Suprapubic skin (tissue), 4 donors: ENCODE measurements around the gene DTL. TPM values are rescaled to one million over a fixed set of nuclear protein-coding genes. Genes with fewer than 3 reads are reported as not detected.
"Not testable (repeated sequence)": the region's sequence is repeated elsewhere in the genome, so short reads cannot be mapped to it uniquely, and the experiment has no call there.

Experiments
- DNase-seq, 2 donors: peaks; one replicate each; pipeline ENCODE4 v3.0.0-alpha.2; 2019; ENCODE audit warnings: low spot score in 2 of 2
- H3K27ac ChIP-seq: fragments of 200-600 bp; sonication (generic); one replicate; pipeline ENCODE4 v1.5.1; 2019
- H3K27me3 ChIP-seq: fragments of 200-600 bp; sonication (generic); one replicate; pipeline ENCODE4 v1.5.1; 2019
- H3K36me3 ChIP-seq: fragments of 200-600 bp; sonication (generic); one replicate; pipeline ENCODE4 v1.5.1; 2019
- H3K4me1 ChIP-seq: fragments of 200-600 bp; sonication (generic); one replicate; pipeline ENCODE4 v1.5.1; 2019
- H3K4me3 ChIP-seq: fragments of 200-600 bp; sonication (generic); one replicate; pipeline ENCODE4 v1.5.1; 2019; ENCODE audit warnings: mild to moderate bottlenecking
- H3K9me3 ChIP-seq: fragments of 200-600 bp; sonication (generic); one replicate; pipeline ENCODE4 v1.5.1; 2019
- EP300 ChIP-seq: sonication (generic); formaldehyde crosslinking; IDR thresholded peaks from one replicate; pipeline ENCODE4 v1.6.1; 2017; ENCODE audit warnings: antibody characterized with exemption
- POLR2A ChIP-seq, 2 donors: fragments of 450-650 bp; IDR thresholded peaks; one replicate each; pipeline ENCODE4 v1.6.1; 2017; ENCODE audit warnings: antibody characterized with exemption in 2 of 2, mild to moderate bottlenecking in 2 of 2, moderate library complexity in 2 of 2
- POLR2AphosphoS5 ChIP-seq, 3 donors: sonication (generic); formaldehyde crosslinking; IDR thresholded peaks; one replicate each; pipeline ENCODE4 v1.6.1; 2017; ENCODE audit warnings: antibody characterized with exemption in 3 of 3
- WGBS: methylation state at CpG from one replicate; pipeline ENCODE4 v1.1.5; 2018; 5-methylcytosine and 5-hydroxymethylcytosine counted together
- total RNA-seq, 4 donors: library from RNA; depleted of rRNA; stranded (reverse); fragments of >200 nt; gene quantifications; one replicate each; pipeline ENCODE4 v1.1.0, GENCODE V29; 2016
- TF ChIP-seq, protein P1 (sequence below), 2 donors: fragments of 200-600 bp in 1 of 2; fragments of 450-650 bp in 1 of 2; sonication (generic) in 1 of 2; IDR thresholded peaks; one replicate each; pipeline ENCODE4 v1.5.1; 2016 to 2019; ENCODE audit warnings: antibody characterized with exemption in 2 of 2, mild to moderate bottlenecking in 1 of 2, moderate library complexity in 1 of 2

Gene DTL
- total RNA-seq, 4 donors from 2014 or later = 0.89 to 7.1 (median 4.4) TPM

DNA sequence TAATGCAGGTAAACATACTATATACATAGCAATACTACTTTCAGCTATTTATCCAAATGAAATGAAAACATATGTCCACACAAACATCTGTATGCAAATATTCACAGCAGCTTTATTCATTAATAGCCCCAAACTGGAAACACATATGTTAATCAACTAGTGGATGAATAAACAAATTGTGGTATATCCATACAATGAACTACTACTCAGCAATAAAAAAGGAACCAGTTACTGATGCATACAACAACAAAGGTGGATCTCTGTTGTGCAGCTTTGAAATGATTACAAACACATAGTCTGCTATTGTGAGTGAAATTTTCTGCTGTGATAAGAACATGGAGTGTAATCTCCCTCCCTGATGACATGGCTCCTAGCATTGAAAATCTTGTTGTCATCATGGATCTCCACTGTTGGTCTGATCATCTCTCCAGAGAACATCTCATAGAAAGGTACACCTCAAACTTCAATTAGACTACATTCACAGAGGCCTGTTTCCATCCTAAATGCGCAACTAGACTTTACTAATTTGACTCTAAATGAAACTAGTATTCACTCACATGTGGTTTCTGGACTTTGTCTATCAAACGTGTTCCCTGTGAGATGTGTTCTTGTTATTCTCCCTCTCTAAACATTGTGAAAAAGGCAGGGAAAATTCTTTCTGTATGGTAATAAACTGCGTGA, 10.9 kb upstream of the DTL start:
- H3K27ac ChIP-seq = no peak overlapping the region
- H3K4me1 ChIP-seq = peaks cover 8% of the 10 kb centered on the region
- no peaks in the 10 kb centered on the region for H3K36me3 ChIP-seq
- DNase-seq = no peak
- H3K4me3 ChIP-seq = no peak overlapping the region
- no peaks in the 10 kb centered on the region for H3K27me3 ChIP-seq
- TF ChIP-seq EP300 (no peak), POLR2AphosphoS5 (IDR thresholded peaks at IDR 0.05) (no peak), POLR2A (IDR thresholded peaks at IDR 0.05) (no peak)
- TF ChIP-seq, protein P1, sequence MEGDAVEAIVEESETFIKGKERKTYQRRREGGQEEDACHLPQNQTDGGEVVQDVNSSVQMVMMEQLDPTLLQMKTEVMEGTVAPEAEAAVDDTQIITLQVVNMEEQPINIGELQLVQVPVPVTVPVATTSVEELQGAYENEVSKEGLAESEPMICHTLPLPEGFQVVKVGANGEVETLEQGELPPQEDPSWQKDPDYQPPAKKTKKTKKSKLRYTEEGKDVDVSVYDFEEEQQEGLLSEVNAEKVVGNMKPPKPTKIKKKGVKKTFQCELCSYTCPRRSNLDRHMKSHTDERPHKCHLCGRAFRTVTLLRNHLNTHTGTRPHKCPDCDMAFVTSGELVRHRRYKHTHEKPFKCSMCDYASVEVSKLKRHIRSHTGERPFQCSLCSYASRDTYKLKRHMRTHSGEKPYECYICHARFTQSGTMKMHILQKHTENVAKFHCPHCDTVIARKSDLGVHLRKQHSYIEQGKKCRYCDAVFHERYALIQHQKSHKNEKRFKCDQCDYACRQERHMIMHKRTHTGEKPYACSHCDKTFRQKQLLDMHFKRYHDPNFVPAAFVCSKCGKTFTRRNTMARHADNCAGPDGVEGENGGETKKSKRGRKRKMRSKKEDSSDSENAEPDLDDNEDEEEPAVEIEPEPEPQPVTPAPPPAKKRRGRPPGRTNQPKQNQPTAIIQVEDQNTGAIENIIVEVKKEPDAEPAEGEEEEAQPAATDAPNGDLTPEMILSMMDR (IDR thresholded peaks at IDR 0.05) = no peak
- no peaks in the 10 kb centered on the region for H3K9me3 ChIP-seq
- 95% methylated on average over 3 of the region's 3 CpGs for WGBS

DNA sequence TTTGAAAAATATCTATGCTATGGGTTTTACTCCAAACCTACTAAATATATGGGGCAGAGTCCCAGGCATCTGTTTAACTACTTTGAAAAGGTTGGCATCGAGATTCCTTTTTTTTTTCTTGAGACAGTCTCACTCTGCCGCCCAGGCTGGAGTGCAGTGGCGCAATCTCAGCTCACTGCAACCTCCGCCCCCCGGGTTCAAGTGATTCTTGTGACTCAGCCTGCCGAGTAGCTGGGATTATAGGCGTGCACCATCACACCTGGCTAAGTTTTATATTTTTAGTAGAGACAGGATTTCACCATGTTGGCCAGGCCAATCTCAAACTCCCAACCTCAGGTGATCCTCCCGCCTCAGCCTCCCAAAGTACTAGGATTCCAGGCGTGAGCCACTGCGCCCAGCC, 7.8 kb upstream of the DTL start:
- not testable (repeated sequence) for H3K4me3 ChIP-seq, DNase-seq, H3K27ac ChIP-seq, H3K9me3 ChIP-seq, H3K36me3 ChIP-seq, H3K27me3 ChIP-seq
- WGBS = 76% methylated on average over 10 of the region's 10 CpGs
- peaks cover 20% of the 10 kb centered on the region for H3K4me1 ChIP-seq

DNA sequence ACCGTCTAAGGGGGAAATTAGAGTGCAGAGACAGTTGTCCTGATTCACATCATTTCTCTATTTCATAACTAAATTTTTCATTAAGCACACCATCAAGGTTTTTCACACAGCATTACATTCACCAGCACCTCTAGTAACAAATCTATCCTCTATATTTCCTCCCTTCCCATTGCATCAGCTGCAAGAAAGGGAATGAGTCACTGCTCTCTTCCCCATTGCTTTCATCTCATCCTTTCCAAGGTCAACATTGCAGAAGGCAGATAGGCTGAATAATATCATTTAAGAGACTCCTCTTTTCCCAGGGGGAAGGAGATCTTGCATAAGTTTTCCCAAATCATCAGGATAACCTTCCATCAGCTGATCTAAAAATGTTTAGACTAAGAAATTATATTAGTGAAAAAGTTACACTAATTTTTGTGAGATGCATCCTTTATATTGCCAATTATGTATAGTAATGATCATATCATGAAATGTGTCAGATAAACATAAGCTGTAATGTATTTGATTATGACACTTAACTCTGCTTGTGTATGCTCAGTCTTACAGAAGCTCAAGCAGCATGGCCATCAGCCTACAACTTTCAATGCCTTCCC, 4.5 kb upstream of the DTL start:
- H3K4me3 ChIP-seq = no peak overlapping the region
- TF ChIP-seq, protein P1 (IDR thresholded peaks at IDR 0.05) = no peak
- no peak for TF ChIP-seq EP300
- H3K4me1 ChIP-seq = peaks cover 39% of the 10 kb centered on the region
- H3K36me3 ChIP-seq = no peaks in the 10 kb centered on the region
- H3K27ac ChIP-seq = no peak overlapping the region
- H3K27me3 ChIP-seq = no peaks in the 10 kb centered on the region
- WGBS = 88% methylated on average over 1 of the region's 1 CpG
- no peak for DNase-seq
- no peaks in the 10 kb centered on the region for H3K9me3 ChIP-seq

DNA sequence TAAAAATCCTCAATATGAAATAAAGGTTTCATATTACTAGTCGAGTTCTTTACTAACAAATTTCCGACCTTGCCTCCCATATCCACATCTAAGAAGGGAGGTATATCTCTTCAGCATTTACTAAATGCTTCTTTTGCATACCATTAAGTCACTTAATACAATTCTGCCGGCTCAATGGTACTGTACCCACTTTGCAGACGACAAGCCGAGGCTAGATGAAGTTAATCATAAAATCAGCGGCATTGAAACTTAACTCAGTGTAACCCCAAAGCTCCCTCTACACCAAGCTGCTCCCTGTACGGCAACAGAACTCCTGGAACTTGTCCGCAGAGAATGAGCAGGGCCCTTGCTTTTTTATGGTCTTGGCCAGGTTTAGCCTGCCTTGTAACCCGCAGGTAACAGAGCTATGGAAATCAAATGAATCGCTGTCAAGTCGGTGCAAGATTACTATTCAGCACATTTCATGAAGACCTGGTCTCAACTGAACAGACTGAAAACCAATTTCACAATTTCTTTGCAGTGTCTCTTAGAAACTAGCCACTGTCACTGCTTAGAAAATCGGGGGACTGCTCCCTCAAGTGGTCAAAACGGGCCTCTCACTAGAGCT, 929 bp upstream of the DTL start:
- Histone ChIP-seq H3K4me1 (peaks cover 43% of the 10 kb centered on the region), H3K36me3 (no peaks in the 10 kb centered on the region), H3K27me3 (no peaks in the 10 kb centered on the region), H3K27ac (peak overlapping the region; percentile 85), H3K9me3 (no peaks in the 10 kb centered on the region), H3K4me3 (peak overlapping the region; percentile 70)
- TF ChIP-seq EP300 (no peak), POLR2A (IDR thresholded peaks at IDR 0.05) (no peak), POLR2AphosphoS5 (IDR thresholded peaks at IDR 0.05) (no peak)
- TF ChIP-seq, protein P1 (IDR thresholded peaks at IDR 0.05) = no peak
- WGBS = under 1% methylated on average over 13 of the region's 13 CpGs
- DNase-seq = no peak

DNA sequence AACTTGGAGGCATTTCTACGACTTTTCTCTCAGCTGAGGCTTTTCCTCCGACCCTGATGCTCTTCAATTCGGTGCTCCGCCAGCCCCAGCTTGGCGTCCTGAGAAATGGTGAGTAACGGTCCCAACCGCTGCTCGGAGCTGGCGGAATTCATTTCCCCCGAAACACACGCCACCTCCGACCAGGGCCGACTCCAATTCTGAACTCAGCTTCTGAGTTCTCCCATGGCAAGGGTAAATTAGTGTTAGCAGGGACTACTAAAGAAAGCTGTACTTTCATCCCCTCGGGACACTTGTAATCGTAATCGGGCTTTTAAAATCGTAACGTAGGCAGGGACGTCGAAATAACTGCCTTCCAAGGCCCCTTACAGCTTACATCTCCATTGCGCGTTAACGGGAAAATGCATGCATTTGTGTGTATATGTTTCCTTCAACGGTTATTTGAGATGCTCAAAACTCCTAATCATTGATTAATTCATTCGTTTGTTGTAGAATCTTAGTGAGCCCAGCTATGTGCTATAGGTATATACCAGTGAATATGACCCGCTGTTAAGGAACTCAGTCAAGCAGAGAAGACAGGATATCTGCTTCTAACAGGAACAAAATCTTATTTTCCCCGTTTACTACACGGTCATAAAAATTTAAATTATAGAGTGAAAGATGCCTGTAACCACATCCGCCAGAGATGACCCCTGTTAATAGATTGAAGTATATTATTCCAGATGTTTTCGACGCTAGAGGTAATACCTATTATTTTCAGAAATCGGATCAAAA, 472 bp downstream of the DTL start:
- DNase-seq = no peak
- Histone ChIP-seq H3K4me1 (peaks cover 39% of the 10 kb centered on the region), H3K9me3 (no peaks in the 10 kb centered on the region), H3K27ac (peak overlapping the region; percentile 85), H3K27me3 (no peaks in the 10 kb centered on the region), H3K4me3 (peak overlapping the region; percentile 70), H3K36me3 (no peaks in the 10 kb centered on the region)
- TF ChIP-seq POLR2A (IDR thresholded peaks at IDR 0.05) (no peak), POLR2AphosphoS5 (IDR thresholded peaks at IDR 0.05) (no peak), EP300 (no peak)
- TF ChIP-seq, protein P1 (IDR thresholded peaks at IDR 0.05) = no peak
- WGBS = under 1% methylated on average over 30 of the region's 32 CpGs
